ENCODE results near the gene HUNK. TPM values are rescaled to one million over a fixed set of nuclear protein-coding genes. Genes with fewer than 3 reads are reported as not detected.

The HUNK gene
- total RNA-seq, 1 experiment from 2014 or later: not detected

GRCh38 chr21:31938330-31939301, 65.8 kb downstream of the HUNK start:
- intact Hi-C loops (cut with micrococcal nuclease): no loop called here
- H3K9me3 Mint-ChIP-seq (ENCODE audit: unreplicated experiment): no peaks in the 10 kb centered on the region
- no peak for DNase-seq (ENCODE audit: unreplicated experiment)
- H3K4me1 Mint-ChIP-seq (ENCODE audit: insufficient read depth, unreplicated experiment): no peaks in the 10 kb centered on the region
- H3K4me3 Mint-ChIP-seq (ENCODE audit: unreplicated experiment): no peak overlapping the region
- no peak overlapping the region for H3K27ac Mint-ChIP-seq (ENCODE audit: low read depth, unreplicated experiment)
- BruUV-seq (replicated peaks): no TSS peak
- CTCF ChIA-PET: interaction anchor here (0.5 to 0.7 kb wide), 3 partner anchors 13 to 238 kb away, joined by 3 read pairs; no protein-coding TSS in a partner anchor
- H3K36me3 Mint-ChIP-seq (ENCODE audit: insufficient read depth, unreplicated experiment): no peaks in the 10 kb centered on the region
- H3K27me3 Mint-ChIP-seq (ENCODE audit: insufficient read depth, unreplicated experiment): peaks cover 88% of the 10 kb centered on the region
- POLR2A ChIA-PET: interaction anchor here (0.6 kb wide), 1 partner anchor 191 kb away, joined by 3 read pairs; no protein-coding TSS in a partner anchor
- TF ChIP-seq CTCF (IDR thresholded peaks at IDR 0.05; ENCODE audit: unreplicated experiment): no peak

GRCh38 chr21:31941694-31942093, 68.9 kb downstream of the HUNK start:
- no peak overlapping the region for H3K27ac Mint-ChIP-seq (ENCODE audit: low read depth, unreplicated experiment)
- no peak overlapping the region for H3K4me3 Mint-ChIP-seq (ENCODE audit: unreplicated experiment)
- POLR2A ChIA-PET: no interaction called here
- intact Hi-C loops (cut with micrococcal nuclease): no loop called here
- H3K4me1 Mint-ChIP-seq (ENCODE audit: insufficient read depth, unreplicated experiment): no peaks in the 10 kb centered on the region
- CTCF ChIA-PET: no interaction called here
- no peaks in the 10 kb centered on the region for H3K36me3 Mint-ChIP-seq (ENCODE audit: insufficient read depth, unreplicated experiment)
- no peaks in the 10 kb centered on the region for H3K9me3 Mint-ChIP-seq (ENCODE audit: unreplicated experiment)
- no peak for DNase-seq (ENCODE audit: unreplicated experiment)
- H3K27me3 Mint-ChIP-seq (ENCODE audit: insufficient read depth, unreplicated experiment): peaks cover 88% of the 10 kb centered on the region
- BruUV-seq (replicated peaks): no TSS peak
- no peak for TF ChIP-seq CTCF (IDR thresholded peaks at IDR 0.05; ENCODE audit: unreplicated experiment)

- Mint-ChIP-seq H3K27me3 (ENCODE audit: insufficient read depth, unreplicated experiment) (peaks cover 85% of the 10 kb centered on the region), H3K36me3 (ENCODE audit: insufficient read depth, unreplicated experiment) (no peaks in the 10 kb centered on the region), H3K4me1 (ENCODE audit: insufficient read depth, unreplicated experiment) (no peaks in the 10 kb centered on the region), H3K9me3 (ENCODE audit: unreplicated experiment) (no peaks in the 10 kb centered on the region), H3K4me3 (ENCODE audit: unreplicated experiment) (no peak overlapping the region), H3K27ac (ENCODE audit: low read depth, unreplicated experiment) (no peak overlapping the region)
- POLR2A ChIA-PET: no interaction called here
- no peak for TF ChIP-seq CTCF (IDR thresholded peaks at IDR 0.05; ENCODE audit: unreplicated experiment)
- intact Hi-C loops (cut with micrococcal nuclease): no loop called here
- BruUV-seq (replicated peaks): no TSS peak
- no peak for DNase-seq (ENCODE audit: unreplicated experiment)
- CTCF ChIA-PET: no interaction called here
Observed at GRCh38 chr21:31943561-31943960, 70.7 kb downstream of the HUNK start.

GRCh38 chr21:31945141-31945540, 72.3 kb downstream of the HUNK start:
- BruUV-seq (replicated peaks): no TSS peak
- CTCF ChIA-PET: interaction anchor here (1.0 to 2.0 kb wide), 2 partner anchors 17 to 79 kb away, joined by 3 to 5 read pairs; no protein-coding TSS in a partner anchor
- POLR2A ChIA-PET: interaction anchor here (0.6 kb wide), 1 partner anchor 10 kb away, joined by 4 read pairs; no protein-coding TSS in a partner anchor
- Mint-ChIP-seq H3K4me1 (ENCODE audit: insufficient read depth, unreplicated experiment) (no peaks in the 10 kb centered on the region), H3K27ac (ENCODE audit: low read depth, unreplicated experiment) (no peak overlapping the region), H3K4me3 (ENCODE audit: unreplicated experiment) (no peak overlapping the region), H3K36me3 (ENCODE audit: insufficient read depth, unreplicated experiment) (no peaks in the 10 kb centered on the region), H3K9me3 (ENCODE audit: unreplicated experiment) (no peaks in the 10 kb centered on the region), H3K27me3 (ENCODE audit: insufficient read depth, unreplicated experiment) (peaks cover 85% of the 10 kb centered on the region)
- no peak for TF ChIP-seq CTCF (IDR thresholded peaks at IDR 0.05; ENCODE audit: unreplicated experiment)
- intact Hi-C loops (cut with micrococcal nuclease): no loop called here
- no peak for DNase-seq (ENCODE audit: unreplicated experiment)
